HG03575 (cell line): ENCODE measurements around the gene CNEP1R1.

ENCODE experiments used
- ATAC-seq: cut with Tn5 transposase; IDR thresholded peaks from one replicate; pipeline ENCODE4 v1.9.1; 2021; ENCODE audit not compliant: unreplicated experiment, insufficient number of reproducible peaks, low FRiP score; ENCODE audit errors: extremely low read depth

CNEP1R1 gene

DNA sequence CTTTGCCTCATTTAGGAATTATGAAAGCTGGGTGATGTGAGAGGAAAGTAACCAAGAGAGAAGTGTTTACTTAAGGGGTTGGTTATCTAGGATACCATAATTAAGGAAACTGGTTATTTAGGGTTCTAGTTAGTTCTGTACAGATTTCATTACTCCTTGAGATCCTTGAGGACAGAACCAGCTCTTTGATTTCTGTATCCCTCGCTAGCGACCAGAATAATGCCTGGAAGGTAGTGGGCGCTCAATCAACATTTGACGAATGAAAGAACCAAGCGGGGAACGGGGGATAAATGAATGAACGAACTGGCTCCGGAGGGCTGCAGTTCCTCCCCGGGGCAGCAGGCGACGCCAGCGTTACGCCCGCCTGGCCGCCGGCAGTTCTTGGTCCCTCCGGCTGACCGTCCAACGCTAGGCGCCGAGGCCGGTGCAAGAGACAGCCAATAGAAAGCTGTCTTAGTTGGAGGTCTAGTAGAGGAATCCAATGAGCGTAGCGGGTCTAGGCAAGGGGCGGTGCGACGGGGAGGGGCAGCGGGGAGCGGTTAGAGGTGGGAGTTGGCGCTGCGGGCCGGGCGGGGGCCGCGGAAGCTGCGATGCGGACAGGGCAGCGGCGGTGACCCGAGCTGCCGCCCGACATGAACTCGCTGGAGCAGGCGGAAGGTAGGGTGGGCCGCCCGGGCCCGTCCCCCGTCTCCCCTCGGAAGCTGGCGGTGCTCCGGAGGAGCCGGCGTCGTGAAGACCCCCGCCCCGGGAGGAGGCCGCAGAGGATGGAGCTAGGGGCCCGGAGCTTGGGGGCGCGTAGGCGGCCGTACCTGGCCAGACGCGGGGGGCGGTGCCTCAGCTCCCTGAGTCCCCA is at the start of gene CNEP1R1:
CNEP1R1 (plus strand) TSS at position 542 of the 853 bp plus-strand sequence; CDS start at position 633, 91 bp downstream.
- ATAC-seq, result peak; percentile 91

GRCh38 chr16:49977427-49977826 is 47.6 kb upstream of the CNEP1R1 start:
- ATAC-seq, result no peak

DNA sequence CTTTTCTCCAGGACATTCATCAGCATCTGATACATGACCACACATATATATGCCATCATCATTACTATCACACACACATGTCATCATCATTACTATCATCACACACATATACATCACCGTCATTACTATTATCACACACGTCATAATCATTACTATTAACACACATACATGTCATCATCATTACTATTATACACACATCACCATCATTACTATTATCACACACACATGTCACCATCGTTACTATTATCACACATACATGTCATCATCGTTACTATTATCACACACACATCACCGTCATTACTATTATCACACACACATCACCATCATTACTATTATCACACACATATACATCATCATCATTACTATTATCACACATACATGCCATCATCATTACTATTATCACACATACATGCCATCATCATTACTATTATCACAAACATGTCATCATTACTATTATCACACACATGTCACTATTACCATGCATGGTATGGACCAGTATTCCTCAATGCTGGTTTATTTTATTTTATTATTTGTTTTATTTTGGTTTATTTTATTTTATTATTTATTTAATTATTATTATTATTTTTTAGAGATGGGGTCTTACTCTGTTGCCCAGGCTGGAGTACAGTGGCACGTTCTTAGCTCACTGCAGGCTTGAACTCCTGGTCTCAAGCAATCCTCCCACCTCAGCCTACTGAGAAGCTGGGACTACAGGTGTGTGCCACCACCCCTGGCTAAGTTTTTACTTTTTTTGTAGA is 46.3 kb upstream of the CNEP1R1 start:
- ATAC-seq, result no peak

DNA sequence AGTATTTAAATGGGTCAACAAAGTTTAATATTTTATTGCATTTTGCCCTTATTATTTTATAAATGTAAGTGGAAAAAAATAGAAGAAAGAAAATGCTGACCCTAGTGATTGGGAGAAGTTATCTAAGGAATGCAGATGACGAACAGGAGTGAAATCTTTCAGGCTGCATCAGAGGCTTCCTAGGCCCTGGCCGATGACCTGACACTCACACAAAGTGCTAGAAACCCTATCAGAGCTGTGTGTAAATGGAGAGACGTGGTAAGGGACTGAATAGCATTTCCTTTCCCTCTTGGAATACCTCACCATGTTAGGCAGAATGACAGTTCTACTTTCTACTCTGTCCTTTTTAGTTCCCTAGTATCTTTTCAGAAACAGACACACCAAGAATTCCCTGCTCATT is 44.9 kb upstream of the CNEP1R1 start:
- ATAC-seq, result no peak

- ATAC-seq, result no peak
Observed at GRCh38 chr16:49986351-49987124, 38.5 kb upstream of the CNEP1R1 start.

GRCh38 chr16:49987381-49987780 is 37.6 kb upstream of the CNEP1R1 start:
- ATAC-seq, result no peak

DNA sequence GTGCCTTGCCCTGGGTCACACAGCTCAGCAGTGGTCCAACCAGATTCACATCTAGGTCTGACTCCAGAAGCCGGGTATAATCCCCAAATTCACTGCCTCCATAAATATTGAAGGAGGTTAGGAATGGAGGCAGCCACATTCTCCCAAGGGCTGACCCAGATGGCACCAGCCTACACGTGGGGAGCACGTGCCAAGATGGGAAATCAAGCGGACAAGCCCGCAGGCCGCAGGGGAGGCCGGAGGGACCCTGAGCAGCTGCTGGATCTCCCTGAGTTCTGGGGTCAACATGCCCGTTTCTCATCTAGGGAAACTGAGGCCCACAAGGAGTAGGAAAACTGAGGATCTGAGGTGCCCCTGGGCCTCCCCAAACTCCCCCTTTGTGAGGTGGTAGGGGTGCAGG is 32.2 kb upstream of the CNEP1R1 start:
- ATAC-seq, result no peak

- ATAC-seq, result no peak
Observed at GRCh38 chr16:49993579-49993978, 31.4 kb upstream of the CNEP1R1 start.

GRCh38 chr16:49994006-49994405 is 31.0 kb upstream of the CNEP1R1 start:
- no peak for ATAC-seq

DNA sequence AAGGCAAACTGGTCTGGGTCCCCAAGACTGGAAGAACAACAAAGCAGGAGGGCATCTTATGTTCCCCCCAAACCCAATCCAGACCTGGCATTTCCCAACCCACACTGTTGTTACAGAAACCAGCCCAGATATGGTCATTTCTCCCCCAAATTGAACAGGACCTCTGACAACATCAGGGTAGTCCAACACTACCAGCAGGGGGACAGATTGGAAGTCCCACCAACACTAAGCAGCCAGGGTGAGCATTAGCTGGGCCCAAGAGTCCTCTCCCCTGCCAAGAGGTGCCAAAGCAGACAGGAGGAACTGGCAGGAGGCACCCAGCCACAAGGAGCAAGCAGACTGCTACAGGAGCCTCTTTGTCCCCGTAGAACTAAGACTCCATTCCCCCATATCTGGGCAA is 29.3 kb upstream of the CNEP1R1 start:
- ATAC-seq, result no peak

DNA sequence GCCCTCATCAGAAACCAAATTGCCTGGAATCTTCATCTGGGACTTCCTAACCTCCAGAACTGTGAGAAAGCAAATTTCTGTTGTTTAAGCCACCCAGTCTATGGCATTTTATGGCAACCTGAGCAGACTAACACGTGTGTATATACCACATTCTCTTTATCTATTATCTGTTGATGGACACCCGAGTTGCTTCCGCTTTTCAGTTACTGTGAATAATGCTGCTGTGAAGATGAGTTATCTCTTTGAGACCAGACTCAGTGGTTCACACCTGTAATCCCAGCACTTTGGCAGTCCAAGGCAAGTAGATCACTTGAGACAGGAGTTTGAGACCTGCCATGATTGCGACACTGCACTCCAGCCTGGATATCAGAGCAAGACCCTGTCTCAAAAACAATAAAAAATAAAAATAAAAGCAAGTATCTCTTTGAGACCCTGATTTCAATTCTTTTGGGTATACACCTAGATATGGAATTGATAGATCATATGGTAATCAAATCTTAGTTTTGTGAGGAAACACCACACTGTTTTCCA is 27.2 kb upstream of the CNEP1R1 start:
- no peak for ATAC-seq

DNA sequence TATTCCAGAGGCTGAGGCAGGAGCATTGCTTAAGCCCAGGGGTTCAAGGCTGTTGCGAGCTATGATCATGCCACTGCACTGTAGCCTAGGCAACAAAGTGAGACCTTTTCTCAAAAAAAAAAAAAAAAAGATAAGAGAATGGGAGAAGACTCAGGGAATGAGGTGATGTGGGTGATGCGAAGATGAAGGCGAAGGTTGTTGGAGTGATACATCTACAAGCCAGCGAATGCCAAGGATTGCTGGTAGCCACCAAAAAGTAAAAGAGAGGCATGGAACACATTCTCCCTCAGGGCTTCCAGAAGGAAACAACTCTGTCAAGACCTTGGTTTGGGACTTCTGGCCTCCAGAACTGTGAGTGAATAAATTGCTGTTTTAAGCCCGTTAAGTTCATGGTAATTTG is 26.0 kb upstream of the CNEP1R1 start:
- no peak for ATAC-seq

DNA sequence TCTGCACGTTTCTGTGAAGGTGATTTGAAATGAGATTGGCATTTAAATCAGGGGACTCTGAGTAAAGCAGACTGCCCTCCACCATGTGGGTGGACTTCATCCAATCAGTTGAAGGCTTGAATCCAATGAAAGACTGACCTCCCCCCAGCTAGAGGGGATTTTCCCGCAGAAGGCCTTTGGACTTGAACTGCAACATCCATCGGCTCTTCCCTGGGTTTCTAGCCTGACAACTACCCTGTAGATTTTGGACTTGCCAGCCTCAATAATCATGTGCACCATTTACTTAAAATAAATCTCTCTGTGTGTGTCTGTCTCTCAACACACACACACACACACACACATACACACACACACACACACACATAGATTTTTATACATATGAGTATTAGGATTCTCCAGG is 23.9 kb upstream of the CNEP1R1 start:
- no peak for ATAC-seq

GRCh38 chr16:50002190-50002589 is 22.8 kb upstream of the CNEP1R1 start:
- ATAC-seq, result no peak

GRCh38 chr16:50004239-50004638 is 20.8 kb upstream of the CNEP1R1 start:
- ATAC-seq, result no peak

DNA sequence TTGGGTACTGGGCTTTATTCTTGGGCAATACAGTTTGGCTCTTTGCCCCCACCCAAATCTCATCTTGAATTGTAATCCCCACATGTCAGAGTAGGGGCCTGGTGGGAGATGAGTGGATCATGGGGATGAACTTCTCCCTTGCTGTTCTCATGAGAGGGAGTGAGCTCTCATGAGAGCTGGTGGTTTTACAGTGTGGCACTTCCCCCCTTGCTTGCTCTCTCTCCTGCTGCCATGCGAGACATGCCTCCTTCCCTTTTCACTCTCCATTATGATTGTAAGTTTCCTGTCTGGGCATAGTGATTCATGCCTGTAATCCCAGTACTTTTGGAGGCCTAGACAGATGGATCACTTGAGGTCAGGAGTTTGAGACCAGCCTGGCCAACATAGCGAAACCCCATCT is 18.1 kb upstream of the CNEP1R1 start:
- ATAC-seq, result no peak

GRCh38 chr16:50007744-50008143 is 17.3 kb upstream of the CNEP1R1 start:
- ATAC-seq, result no peak

- ATAC-seq, result no peak
Observed at GRCh38 chr16:50010212-50010611, 14.8 kb upstream of the CNEP1R1 start.

- ATAC-seq, result no peak
Observed at GRCh38 chr16:50011707-50012106, 13.3 kb upstream of the CNEP1R1 start.
